Panc1 (cell line): ENCODE measurements around the gene LMAN2L. TPM values are rescaled to one million over a fixed set of nuclear protein-coding genes. Genes with fewer than 3 reads are reported as not detected.

Experiments
- ATAC-seq: fragments of 200-7000 bp; cut with Tn5 transposase; 2 replicates; pipeline ENCODE4 v1.9.1; 2020; ENCODE audit warnings: mild to moderate bottlenecking, moderate library complexity
- BruUV-seq: library from RNA; stranded (reverse); fragments of 400-500 nt; replicated peaks from 2 replicates; lab custom pipeline; 2021; lab: Mats Ljungman, UMichigan
- CTCF ChIA-PET: fragments of 300-600 bp; sonication (Branson Sonifier 250); formaldehyde crosslinking; loops from one replicate; lab custom pipeline; 2022; ENCODE audit warnings: antibody characterized with exemption; lab: Charles Lee
- POLR2A ChIA-PET: fragments of 300-600 bp; sonication (Branson Sonifier 250); formaldehyde crosslinking; loops from one replicate; lab custom pipeline; 2022; ENCODE audit warnings: antibody characterized with exemption; lab: Charles Lee
- DNase-seq: peaks from one replicate; pipeline ENCODE4 v3.0.0-alpha.2; 2010; ENCODE audit warnings: low read depth, low spot score
- H3K27ac ChIP-seq: 2 replicates; pipeline ENCODE4 v1.5.1; 2011; ENCODE audit warnings: mild to moderate bottlenecking, low read length, inconsistent platforms
- H3K27me3 ChIP-seq: fragments of 200-500 bp; sonication (Bioruptor generic); 2 replicates; pipeline ENCODE4 v1.6.0; 2014; ENCODE audit warnings: low read length, inconsistent platforms; ENCODE audit not compliant: control insufficient read depth, insufficient read depth
- H3K36me3 ChIP-seq: fragments of 200-500 bp; sonication (Bioruptor generic); 2 replicates; pipeline ENCODE4 v1.5.1; 2014; ENCODE audit warnings: inconsistent platforms, mild to moderate bottlenecking, low read length, moderate library complexity; ENCODE audit not compliant: control insufficient read depth, insufficient read depth
- H3K4me1 ChIP-seq: 2 replicates; pipeline ENCODE4 v1.5.1; 2011; ENCODE audit warnings: inconsistent platforms, mild to moderate bottlenecking, low read length, moderate library complexity; ENCODE audit not compliant: control insufficient read depth, insufficient read depth
- H3K4me3 ChIP-seq, 2 experiments: 2 replicates each; pipeline ENCODE4 v1.5.1; 2011 to 2012; ENCODE audit warnings: low read depth in 2 of 2, low read length in 2 of 2, mild to moderate bottlenecking in 2 of 2, inconsistent platforms in 1 of 2, moderate library complexity in 1 of 2
- H3K9me3 ChIP-seq: fragments of 200-500 bp; sonication (Bioruptor generic); 2 replicates; pipeline ENCODE4 v1.5.1; 2014; ENCODE audit warnings: low read depth, mild to moderate bottlenecking, inconsistent platforms, low read length, moderate library complexity; ENCODE audit not compliant: control insufficient read depth, insufficient read depth
- CTCF ChIP-seq: fragments of 450-650 bp; IDR thresholded peaks from 2 replicates; pipeline ENCODE4 v1.5.1; 2017; ENCODE audit warnings: mild to moderate bottlenecking
- POLR2AphosphoS5 ChIP-seq: IDR thresholded peaks from 2 replicates; pipeline ENCODE4 v1.6.1; 2012; ENCODE audit warnings: mild to moderate bottlenecking, low read depth, low read length, moderate library complexity
- SIN3A ChIP-seq: IDR thresholded peaks from 2 replicates; pipeline ENCODE4 v1.6.1; 2012; ENCODE audit warnings: low read depth, mild to moderate bottlenecking, low read length, moderate library complexity, borderline replicate concordance; ENCODE audit not compliant: insufficient read depth
- TCF7L2 ChIP-seq: IDR thresholded peaks from 2 replicates; pipeline ENCODE4 v1.6.1; 2011; ENCODE audit warnings: mild to moderate bottlenecking, low read depth, low read length, inconsistent platforms
- in situ Hi-C: cut with HindIII; loops from 2 replicates; pipeline ENCODE4 v1.10.0; 2016; ENCODE audit warnings: low sequenced_read_pairs, low pct_unique_long_range_greater_than_20kb
- intact Hi-C: fragments of 100-400 bp; cut with micrococcal nuclease; formaldehyde crosslinking; loops from one replicate; pipeline ENCODE4 v1.10.0; 2022; ENCODE audit not compliant: unreplicated experiment
- total RNA-seq: library from RNA; stranded (reverse); gene quantifications from one replicate; pipeline ENCODE4 v1.2.1, GENCODE V29; 2021; ENCODE audit not compliant: unreplicated experiment
- TF ChIP-seq, protein P1 (sequence below), 2 experiments: IDR thresholded peaks; 2 replicates each; pipeline ENCODE4 v1.6.1; 2011 to 2012; ENCODE audit warnings: low read depth in 2 of 2, control low read depth in 1 of 2, low read length in 1 of 2, mild to moderate bottlenecking in 1 of 2, moderate library complexity in 1 of 2; ENCODE audit not compliant: insufficient read depth in 1 of 2

LMAN2L gene
- total RNA-seq, 1 experiment from 2014 or later: 31.5 TPM

- no TSS peak for BruUV-seq
- POLR2A ChIA-PET: no interaction called here
- no peak for TF ChIP-seq CTCF
- TF ChIP-seq, protein P1, sequence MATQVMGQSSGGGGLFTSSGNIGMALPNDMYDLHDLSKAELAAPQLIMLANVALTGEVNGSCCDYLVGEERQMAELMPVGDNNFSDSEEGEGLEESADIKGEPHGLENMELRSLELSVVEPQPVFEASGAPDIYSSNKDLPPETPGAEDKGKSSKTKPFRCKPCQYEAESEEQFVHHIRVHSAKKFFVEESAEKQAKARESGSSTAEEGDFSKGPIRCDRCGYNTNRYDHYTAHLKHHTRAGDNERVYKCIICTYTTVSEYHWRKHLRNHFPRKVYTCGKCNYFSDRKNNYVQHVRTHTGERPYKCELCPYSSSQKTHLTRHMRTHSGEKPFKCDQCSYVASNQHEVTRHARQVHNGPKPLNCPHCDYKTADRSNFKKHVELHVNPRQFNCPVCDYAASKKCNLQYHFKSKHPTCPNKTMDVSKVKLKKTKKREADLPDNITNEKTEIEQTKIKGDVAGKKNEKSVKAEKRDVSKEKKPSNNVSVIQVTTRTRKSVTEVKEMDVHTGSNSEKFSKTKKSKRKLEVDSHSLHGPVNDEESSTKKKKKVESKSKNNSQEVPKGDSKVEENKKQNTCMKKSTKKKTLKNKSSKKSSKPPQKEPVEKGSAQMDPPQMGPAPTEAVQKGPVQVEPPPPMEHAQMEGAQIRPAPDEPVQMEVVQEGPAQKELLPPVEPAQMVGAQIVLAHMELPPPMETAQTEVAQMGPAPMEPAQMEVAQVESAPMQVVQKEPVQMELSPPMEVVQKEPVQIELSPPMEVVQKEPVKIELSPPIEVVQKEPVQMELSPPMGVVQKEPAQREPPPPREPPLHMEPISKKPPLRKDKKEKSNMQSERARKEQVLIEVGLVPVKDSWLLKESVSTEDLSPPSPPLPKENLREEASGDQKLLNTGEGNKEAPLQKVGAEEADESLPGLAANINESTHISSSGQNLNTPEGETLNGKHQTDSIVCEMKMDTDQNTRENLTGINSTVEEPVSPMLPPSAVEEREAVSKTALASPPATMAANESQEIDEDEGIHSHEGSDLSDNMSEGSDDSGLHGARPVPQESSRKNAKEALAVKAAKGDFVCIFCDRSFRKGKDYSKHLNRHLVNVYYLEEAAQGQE (IDR thresholded peaks at IDR 0.05; ENCODE audit: insufficient read depth in 1 of 2, low read depth in 2 of 2, low read length in 1 of 2): no peak
- no peak for TF ChIP-seq SIN3A
- TF ChIP-seq TCF7L2: no peak
- no peak for TF ChIP-seq POLR2AphosphoS5
- no peaks in the 10 kb centered on the region for H3K9me3 ChIP-seq
- H3K4me1 ChIP-seq: no peaks in the 10 kb centered on the region; the same call in 1 of the 2 replicates
- in situ Hi-C loops (no loop called here), intact Hi-C loops (no loop called here)
- DNase-seq (no peak), ATAC-seq (no peak)
- CTCF ChIA-PET: no interaction called here
- H3K36me3 ChIP-seq: no peaks in the 10 kb centered on the region
- H3K27me3 ChIP-seq: no peaks in the 10 kb centered on the region
- H3K4me3 ChIP-seq: no peak overlapping the region
- H3K27ac ChIP-seq: no peak overlapping the region
Measured at GRCh38 chr2:96692094-96692971, 47.5 kb downstream of the LMAN2L start.

DNA sequence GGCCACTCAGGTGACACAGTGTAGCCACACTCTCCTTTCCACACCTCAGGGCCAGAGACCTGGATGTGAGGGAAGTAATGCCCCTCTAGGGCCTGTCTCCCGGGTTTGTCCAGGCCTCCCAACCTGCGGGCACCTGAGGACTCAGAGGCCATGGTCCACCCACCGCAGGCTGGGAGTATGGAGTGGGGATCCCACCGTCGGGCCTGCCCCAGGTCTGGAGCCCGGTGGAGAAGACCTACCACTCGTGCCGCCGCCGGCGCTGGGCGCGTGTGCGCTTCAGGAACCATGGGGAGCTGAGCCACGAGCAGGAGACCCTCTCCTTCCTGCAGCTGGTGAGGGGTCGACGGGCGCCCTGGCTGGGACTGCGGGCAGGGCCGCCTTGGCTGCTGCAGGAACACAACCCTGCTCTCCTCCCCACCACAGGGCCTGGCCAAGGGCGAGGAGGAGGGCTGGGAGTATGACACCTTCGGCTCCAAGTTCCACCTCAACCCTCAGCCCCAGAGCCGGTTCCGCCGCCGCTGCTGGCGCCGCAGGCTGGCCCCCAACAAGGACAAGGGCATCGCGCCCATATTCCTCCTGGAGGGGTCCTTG lies 48.7 kb downstream of the LMAN2L start:
- no TSS peak for BruUV-seq
- CTCF ChIA-PET: interaction anchor here (0.6 kb wide), 1 partner anchor 12 kb away, joined by 6 read pairs; no protein-coding TSS in a partner anchor

More for the DNA sequence above, 48.7 kb downstream of the LMAN2L start:
- Histone ChIP-seq H3K27ac (no peak overlapping the region), H3K4me1 (no peaks in the 10 kb centered on the region; the same call in 1 of the 2 replicates), H3K4me3 (no peak overlapping the region), H3K9me3 (no peaks in the 10 kb centered on the region), H3K36me3 (no peaks in the 10 kb centered on the region), H3K27me3 (no peaks in the 10 kb centered on the region)
- intact Hi-C loops: no loop called here
- POLR2A ChIA-PET: no interaction called here
- in situ Hi-C loops: no loop called here
- ATAC-seq (no peak), DNase-seq (no peak)
- no peak for TF ChIP-seq CTCF
- TF ChIP-seq, protein P1 (IDR thresholded peaks at IDR 0.05; ENCODE audit: insufficient read depth in 1 of 2, low read depth in 2 of 2, low read length in 1 of 2): no peak
- no peak for TF ChIP-seq TCF7L2
- no peak for TF ChIP-seq SIN3A
- TF ChIP-seq POLR2AphosphoS5: no peak
